Measurements from ENCODE around the gene KIF13A. TPM values are rescaled to one million over a fixed set of nuclear protein-coding genes. Genes with fewer than 3 reads are reported as not detected.

KIF13A gene
- total RNA-seq, 1 donor from 2014 or later: 34.4 TPM

DNA sequence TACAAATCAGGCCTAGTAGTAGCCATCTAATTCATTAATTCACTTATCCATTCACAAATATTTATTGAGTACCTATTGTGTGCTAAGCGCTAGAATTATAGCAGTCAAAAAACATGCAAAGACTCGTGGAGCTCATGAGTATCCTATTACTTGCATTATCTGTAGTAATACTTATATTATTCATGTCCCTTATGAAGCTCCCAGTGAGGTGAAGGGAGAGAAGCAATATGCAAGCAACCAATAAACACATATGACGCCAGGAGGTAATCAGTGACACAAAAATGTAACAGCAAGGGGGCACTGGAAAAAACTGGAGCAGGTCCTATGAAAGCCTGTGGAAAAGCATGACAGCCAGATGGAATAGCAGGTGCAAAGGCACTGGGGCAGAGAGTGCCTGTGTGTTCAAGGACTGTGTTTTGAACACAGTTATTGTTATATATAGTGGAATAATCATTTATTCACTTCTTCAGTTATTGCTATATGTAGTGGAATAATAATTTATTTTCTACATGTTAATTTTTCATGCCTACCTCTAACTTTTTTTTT lies 109.5 kb downstream of the KIF13A start:
- Mint-ChIP-seq H3K4me3 (no peak overlapping the region), H3K36me3 (ENCODE audit: low read depth) (peaks cover 5% of the 10 kb centered on the region), H3K4me1 (peaks cover 5% of the 10 kb centered on the region), H3K27ac (ENCODE audit: unreplicated experiment) (no peak overlapping the region), H3K27me3 (ENCODE audit: low read depth) (no peaks in the 10 kb centered on the region), H3K9me3 (peaks cover 7% of the 10 kb centered on the region)
- TF ChIP-seq, protein P1, sequence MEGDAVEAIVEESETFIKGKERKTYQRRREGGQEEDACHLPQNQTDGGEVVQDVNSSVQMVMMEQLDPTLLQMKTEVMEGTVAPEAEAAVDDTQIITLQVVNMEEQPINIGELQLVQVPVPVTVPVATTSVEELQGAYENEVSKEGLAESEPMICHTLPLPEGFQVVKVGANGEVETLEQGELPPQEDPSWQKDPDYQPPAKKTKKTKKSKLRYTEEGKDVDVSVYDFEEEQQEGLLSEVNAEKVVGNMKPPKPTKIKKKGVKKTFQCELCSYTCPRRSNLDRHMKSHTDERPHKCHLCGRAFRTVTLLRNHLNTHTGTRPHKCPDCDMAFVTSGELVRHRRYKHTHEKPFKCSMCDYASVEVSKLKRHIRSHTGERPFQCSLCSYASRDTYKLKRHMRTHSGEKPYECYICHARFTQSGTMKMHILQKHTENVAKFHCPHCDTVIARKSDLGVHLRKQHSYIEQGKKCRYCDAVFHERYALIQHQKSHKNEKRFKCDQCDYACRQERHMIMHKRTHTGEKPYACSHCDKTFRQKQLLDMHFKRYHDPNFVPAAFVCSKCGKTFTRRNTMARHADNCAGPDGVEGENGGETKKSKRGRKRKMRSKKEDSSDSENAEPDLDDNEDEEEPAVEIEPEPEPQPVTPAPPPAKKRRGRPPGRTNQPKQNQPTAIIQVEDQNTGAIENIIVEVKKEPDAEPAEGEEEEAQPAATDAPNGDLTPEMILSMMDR (conservative IDR thresholded peaks at IDR 0.05): no peak
- no peak for DNase-seq (ENCODE audit: low read depth, low spot score)

DNA sequence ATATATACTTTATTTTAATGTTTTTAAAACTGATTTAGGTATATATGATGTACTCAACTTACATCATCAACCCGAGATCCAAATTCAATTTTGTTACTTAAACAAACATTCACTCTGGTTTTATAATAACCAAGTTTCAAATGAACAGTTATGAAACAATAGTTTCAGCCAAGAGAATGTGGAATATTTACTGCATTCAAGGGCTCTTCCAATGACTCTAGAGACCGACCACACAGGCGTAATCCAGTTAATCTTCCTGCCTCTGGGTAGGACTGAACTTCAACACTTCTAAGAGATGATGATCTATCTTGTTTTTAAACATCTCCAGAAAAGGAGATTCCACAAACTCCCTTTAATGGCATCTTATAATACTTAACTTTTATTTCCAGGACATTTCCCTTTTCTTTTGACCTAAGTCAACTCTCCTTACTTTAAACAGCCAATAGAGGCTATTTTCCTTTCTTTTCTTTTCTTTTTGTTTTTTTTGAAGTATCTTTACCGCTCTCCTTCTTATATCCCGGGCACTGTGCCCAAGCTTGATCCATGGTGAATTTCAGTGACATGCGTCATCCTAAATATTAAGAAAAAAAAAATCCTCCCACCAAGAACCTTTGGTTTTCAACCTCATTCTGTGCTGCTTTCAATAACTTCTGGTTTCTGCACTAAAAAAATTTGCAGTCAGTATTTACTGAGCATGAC lies 110.1 kb downstream of the KIF13A start:
- Mint-ChIP-seq H3K27ac (ENCODE audit: unreplicated experiment) (no peak overlapping the region), H3K36me3 (ENCODE audit: low read depth) (peaks cover 5% of the 10 kb centered on the region), H3K4me1 (peaks cover 5% of the 10 kb centered on the region), H3K27me3 (ENCODE audit: low read depth) (no peaks in the 10 kb centered on the region), H3K4me3 (no peak overlapping the region), H3K9me3 (peaks cover 7% of the 10 kb centered on the region)
- TF ChIP-seq, protein P1 (conservative IDR thresholded peaks at IDR 0.05): no peak
- no peak for DNase-seq (ENCODE audit: low read depth, low spot score)

DNA sequence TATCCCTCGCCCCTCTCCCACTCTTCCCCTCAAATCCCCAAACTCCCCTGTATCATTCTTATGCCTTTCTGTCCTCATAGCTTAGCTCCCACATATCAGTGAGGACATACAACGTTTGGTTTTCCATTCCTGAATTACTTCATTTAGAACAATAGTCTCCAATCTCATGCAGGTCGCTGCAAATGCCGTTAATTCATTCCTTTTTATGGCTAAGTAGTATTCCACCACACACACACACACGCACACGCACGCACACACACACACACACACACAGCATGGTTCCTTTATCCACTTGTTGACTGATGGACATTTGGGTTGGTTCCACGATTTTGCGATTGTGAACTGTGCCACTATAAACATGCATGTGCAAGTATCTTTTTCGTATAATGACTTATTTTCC lies 112.7 kb downstream of the KIF13A start:
- Mint-ChIP-seq H3K36me3 (ENCODE audit: low read depth) (peaks cover 8% of the 10 kb centered on the region), H3K4me1 (peaks cover 8% of the 10 kb centered on the region), H3K9me3 (peaks cover 7% of the 10 kb centered on the region), H3K27me3 (ENCODE audit: low read depth) (no peaks in the 10 kb centered on the region), H3K4me3 (no peak overlapping the region), H3K27ac (ENCODE audit: unreplicated experiment) (no peak overlapping the region)
- no peak for DNase-seq (ENCODE audit: low read depth, low spot score)
- TF ChIP-seq, protein P1 (conservative IDR thresholded peaks at IDR 0.05): no peak

DNA sequence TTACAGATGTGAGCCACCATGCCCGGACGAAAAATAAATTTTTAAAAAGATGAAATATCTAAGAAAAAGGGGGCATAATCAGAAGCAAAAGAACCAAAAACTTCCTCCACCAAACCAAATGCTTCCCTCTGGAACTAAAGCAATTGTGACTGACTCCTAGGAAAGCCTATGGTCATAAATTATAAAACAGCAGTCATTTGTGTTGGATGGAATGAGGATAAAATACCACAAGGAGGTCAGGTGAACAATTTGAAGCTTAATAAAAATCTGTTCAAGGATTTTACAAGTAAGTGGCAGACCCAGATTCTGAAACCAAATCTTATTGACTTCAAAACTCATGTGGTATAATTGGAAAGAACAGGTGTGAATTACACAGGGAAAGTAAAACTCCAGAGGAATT lies 114.5 kb downstream of the KIF13A start:
- Mint-ChIP-seq H3K27ac (ENCODE audit: unreplicated experiment) (no peak overlapping the region), H3K27me3 (ENCODE audit: low read depth) (no peaks in the 10 kb centered on the region), H3K4me3 (no peak overlapping the region), H3K36me3 (ENCODE audit: low read depth) (peaks cover 8% of the 10 kb centered on the region), H3K4me1 (peaks cover 17% of the 10 kb centered on the region), H3K9me3 (peaks cover 7% of the 10 kb centered on the region)
- TF ChIP-seq, protein P1 (conservative IDR thresholded peaks at IDR 0.05): no peak
- DNase-seq (ENCODE audit: low read depth, low spot score): no peak

DNA sequence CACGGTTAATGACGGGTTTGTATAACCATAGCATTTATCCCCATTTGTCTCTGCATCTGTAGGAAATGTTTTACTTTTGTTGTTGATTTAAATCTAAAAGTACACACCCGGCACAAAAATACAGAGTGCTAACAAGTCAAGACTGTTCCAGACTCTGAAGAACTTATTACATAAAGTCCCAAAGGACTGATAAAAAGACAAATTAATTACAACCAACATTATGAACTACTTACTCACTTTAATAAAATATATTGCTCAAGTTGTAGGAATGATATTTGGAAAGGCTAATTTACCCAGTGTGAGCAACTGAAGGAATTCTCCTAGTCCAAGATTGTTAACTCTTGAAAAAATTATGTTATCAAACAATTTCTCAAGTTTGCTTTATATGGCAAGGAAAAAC lies 115.6 kb downstream of the KIF13A start:
- Mint-ChIP-seq H3K4me1 (peaks cover 26% of the 10 kb centered on the region), H3K36me3 (ENCODE audit: low read depth) (peaks cover 8% of the 10 kb centered on the region), H3K27ac (ENCODE audit: unreplicated experiment) (no peak overlapping the region), H3K9me3 (peaks cover 7% of the 10 kb centered on the region), H3K4me3 (no peak overlapping the region), H3K27me3 (ENCODE audit: low read depth) (no peaks in the 10 kb centered on the region)
- DNase-seq (ENCODE audit: low read depth, low spot score): no peak
- TF ChIP-seq, protein P1 (conservative IDR thresholded peaks at IDR 0.05): no peak

Data from neural crest cell (in vitro differentiated cells).